Activated effector memory CD4-positive, alpha-beta T cell treated with Interleukin-2 at 50 U/mL for 16 hours (primary cell): ENCODE data around the gene NAA60.

ENCODE experiments used
- DNase-seq: peaks from one replicate; pipeline ENCODE4 v3.0.0-alpha.2; 2020

Gene NAA60

DNA sequence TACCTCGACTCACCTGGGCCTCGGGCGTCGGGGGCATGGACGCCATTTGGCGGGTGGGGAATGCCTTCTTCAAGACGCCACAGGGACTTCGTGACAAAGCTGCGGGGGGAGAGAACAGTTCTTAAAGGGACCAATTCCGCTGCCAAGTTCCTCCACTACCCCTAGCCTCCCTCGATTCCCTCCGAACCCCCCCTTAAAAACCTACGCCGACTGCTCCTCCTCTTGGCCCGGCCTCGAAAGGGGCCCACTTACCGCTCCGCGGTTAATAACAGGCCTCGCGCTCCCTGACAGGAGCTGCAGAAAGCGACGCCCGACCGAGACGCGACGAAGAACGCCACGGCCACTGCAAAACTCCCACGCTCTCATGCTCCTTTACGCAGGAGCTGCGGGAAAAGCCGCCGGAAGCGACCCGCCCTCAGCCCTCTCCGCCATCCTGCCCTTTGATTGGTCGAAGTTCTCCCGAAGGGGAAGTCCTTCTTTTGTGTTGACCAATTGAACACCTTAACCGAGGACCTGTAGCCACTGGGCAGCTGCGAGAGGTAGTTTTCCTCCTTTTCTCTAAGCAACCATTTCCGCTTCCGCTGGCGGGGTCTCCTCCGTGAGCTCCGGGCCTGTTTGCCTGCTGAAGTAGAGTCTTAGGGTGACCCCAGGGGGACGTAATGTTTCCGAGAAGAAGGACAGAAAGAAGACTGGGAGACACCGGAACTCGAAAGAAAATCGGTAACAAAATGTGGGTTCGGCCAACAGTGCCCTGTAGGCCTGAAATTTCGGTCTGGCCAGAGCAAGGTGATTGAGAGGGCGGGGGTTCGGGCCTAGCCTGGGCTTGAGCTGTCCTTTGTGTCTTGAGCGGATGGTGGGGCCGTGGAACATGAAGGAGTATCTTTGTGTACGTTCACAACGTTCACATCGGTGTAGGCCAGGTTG lies at the start of gene NAA60, which contains the start of gene ZNF597:
TSS of gene NAA60 (plus strand) at position 573 of the 924 bp plus-strand sequence. CDS start 32,548 bp downstream, outside the sequence.
TSS of gene ZNF597 (minus strand) at position 397 of the 924 bp plus-strand sequence. CDS start at position 46, 351 bp downstream.
- peak; percentile 68 for DNase-seq

GRCh38 chr16:3400446-3400778 lies 43.1 kb upstream of the NAA60 start:
- no peak for DNase-seq

- DNase-seq: peak; percentile 98
Observed at GRCh38 chr16:3400779-3401688, 42.4 kb upstream of the NAA60 start, which contains the start of the genes ZNF174 and ZSCAN32. ZNF174 (plus strand) TSS chr16:3401215; CDS start chr16:3402005, 790 bp downstream. ZSCAN32 (minus strand) TSS chr16:3401004; CDS start chr16:3397557, 3,447 bp downstream.

DNA sequence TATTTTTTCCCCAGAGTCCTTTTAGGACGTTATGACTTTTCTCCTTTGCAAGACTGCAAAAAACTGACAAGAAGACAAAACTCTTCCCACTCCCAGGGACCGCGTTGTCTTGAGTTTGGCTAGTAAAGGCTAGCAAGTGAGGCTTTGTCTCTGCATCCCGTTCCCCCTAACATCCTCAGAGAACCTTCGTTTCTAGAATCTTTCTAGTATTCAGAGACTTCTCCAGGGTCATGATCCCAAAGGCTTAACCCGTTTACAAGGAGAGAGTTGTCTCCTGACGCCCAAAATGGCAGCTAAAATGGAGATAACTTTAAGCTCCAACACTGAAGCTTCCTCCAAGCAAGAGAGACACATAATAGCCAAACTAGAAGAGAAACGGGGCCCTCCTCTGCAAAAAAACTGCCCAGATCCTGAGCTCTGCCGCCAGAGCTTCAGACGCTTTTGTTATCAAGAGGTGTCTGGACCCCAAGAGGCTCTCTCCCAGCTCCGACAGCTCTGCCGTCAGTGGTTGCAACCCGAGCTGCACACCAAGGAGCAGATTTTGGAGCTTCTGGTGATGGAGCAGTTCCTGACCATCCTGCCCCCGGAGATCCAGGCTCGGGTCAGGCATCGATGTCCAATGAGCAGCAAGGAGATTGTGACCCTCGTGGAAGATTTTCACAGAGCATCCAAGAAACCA lies 41.6 kb upstream of the NAA60 start:
- DNase-seq: no peak

GRCh38 chr16:3408561-3409197 lies 34.8 kb upstream of the NAA60 start:
- no peak for DNase-seq

GRCh38 chr16:3413730-3414379 lies 29.6 kb upstream of the NAA60 start:
- no peak for DNase-seq

DNA sequence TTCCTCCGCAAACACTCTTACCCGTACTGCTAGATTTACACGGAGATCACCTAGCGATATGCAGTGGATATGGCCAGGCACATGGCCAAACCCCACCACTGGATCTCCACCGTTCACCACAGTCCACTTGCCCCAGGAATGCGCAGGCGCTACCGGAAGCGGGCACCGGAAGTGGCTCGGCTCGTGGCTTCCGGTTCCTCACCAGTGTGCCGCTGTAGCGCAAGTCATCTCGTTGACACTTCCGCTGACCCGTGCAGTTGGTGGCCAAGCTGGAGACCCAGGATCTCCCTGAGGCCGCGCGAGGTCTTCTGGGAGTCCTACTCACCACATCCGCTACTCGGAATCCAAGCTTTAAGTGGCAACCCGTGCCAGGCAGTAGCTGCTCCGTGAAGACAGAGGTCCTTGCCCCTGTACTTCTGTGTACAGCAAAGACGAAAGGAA lies 11.7 kb upstream of the NAA60 start:
- DNase-seq: peak; percentile 40

GRCh38 chr16:3434373-3434772 lies 9.1 kb upstream of the NAA60 start:
- DNase-seq: no peak

DNA sequence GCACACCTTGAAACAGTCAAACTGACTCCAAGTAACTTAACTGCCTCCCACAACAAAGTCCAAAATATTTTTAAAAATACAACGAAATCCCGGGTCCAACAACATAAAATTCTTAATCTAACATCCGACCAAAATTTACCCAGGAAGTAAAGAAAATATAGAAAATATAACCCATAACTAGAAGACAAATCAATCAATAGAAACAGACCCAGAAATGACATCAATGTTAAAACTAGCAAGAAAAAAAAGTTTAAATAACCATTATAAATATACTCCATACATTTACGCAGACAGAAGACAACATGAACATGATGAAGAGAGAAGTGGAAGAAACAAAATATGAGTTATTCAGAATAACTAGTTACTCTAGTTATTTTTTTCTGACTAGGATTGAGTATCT lies 3.8 kb upstream of the NAA60 start:
- no peak for DNase-seq

GRCh38 chr16:3444032-3444388 lies 530 bp downstream of the NAA60 start:
- DNase-seq: no peak

DNA sequence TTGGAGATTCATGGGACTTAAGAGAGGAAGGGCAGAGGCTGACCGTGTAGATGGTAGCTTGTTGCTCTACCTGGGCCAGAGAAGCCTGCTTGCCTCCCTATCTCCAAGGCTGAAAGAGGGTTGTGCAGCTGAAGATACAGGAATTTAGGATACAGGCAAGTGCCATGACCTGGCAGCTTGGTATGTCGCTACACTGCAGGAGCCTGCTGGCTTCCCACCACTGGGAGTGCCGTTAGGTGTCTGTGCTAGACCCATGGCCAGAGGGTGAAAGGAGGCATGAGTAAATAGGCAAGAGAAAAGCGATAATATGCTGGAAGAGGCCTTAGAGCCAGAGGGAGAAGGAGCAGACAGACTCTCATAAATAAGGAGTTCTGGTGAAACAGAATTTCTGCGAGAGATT lies 10.6 kb downstream of the NAA60 start:
- DNase-seq: no peak

DNA sequence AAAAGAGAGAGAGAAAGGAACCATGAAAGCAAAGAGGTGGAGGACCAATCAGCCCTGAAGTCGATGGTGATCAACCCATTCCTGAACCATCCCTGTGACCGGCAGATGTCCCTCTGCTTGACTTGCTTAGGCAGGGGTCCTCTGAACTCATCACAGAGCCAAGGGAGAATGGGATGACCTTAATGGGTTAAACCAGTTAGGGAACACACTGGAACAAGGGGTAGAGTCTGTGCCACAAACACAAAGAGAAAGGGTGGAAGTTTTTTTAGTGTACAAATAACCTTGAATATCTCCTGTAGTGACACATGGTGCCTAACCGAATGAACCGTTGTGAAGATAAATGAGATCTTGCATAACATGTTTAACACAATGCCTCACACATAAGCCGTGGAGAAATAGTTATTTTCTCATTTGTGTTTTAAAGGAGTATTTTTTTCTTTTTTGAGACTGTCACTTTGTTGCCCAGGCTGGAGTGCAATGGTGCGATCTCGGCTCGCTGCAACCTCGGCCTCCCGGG lies 11.2 kb downstream of the NAA60 start:
- DNase-seq: no peak

DNA sequence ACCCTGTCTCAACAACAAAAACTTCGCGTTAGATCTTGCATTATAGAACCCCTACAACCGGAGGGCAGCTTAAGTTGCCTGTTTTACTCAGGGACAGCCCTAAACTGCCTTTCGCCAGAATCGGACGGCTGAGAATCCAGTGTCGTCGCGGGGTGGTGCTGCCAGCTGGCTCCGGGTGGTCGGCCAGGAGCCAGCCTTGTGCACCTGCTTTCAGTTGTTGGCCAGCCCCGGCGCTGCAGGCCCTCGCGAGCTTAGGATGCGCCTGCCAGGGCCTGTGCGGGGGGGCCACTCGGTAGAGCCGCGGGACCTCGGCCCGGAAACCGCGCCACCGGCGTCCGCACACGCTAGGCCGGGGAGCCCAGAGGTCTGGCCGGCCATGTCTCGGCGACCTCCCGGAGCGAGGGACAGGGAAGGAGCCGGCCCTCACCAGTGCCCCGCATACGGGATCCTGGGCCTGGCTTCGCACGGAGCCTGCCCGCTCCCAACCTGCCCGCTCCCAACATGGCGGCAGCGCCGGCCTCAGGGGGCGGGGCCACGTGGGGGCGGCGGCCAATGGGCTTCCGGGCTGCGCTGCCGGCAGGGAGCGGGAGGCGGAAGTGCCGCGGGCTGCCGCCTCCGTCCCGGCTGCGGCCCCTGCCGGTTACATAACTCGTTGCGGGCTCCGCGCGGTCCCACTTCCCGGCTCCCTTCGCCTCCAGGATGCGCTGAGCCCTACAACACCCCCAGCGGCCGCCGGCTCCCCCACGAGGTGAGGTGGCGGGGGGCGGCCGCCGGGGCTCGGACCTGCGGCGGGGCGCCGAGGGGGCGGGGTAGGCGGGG lies 14.2 kb downstream of the NAA60 start:
- peak; percentile 84 for DNase-seq

DNA sequence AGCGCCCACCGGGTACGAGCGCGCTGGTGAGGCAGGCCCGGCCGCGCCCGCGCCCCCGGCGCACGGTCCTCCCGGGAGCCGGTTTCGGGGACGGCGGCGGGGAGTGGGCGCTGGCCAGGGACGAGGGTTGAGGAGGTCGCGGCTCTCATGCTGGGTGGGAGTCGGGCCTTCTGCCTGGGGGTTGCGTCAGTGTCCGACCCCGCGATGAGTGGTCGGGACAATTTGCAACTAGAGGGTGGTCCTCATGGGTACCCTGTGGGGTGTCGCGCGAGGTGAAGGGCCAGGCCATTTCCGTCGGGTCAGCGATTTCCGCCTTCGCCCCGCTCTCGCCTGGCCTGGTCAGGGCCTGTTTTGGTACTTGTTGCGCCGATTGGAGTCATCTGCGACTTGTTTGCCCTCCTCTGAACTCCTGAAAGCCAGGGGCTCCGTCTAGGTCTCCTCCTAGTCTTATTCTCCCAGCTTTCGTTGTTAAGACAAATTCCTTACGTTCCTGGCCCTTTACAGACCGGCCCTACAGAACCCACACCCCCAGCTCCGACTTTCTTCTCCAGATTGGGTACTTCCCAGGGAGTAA lies 14.9 kb downstream of the NAA60 start:
- DNase-seq: no peak

GRCh38 chr16:3458852-3459361 lies 15.4 kb downstream of the NAA60 start:
- no peak for DNase-seq

DNA sequence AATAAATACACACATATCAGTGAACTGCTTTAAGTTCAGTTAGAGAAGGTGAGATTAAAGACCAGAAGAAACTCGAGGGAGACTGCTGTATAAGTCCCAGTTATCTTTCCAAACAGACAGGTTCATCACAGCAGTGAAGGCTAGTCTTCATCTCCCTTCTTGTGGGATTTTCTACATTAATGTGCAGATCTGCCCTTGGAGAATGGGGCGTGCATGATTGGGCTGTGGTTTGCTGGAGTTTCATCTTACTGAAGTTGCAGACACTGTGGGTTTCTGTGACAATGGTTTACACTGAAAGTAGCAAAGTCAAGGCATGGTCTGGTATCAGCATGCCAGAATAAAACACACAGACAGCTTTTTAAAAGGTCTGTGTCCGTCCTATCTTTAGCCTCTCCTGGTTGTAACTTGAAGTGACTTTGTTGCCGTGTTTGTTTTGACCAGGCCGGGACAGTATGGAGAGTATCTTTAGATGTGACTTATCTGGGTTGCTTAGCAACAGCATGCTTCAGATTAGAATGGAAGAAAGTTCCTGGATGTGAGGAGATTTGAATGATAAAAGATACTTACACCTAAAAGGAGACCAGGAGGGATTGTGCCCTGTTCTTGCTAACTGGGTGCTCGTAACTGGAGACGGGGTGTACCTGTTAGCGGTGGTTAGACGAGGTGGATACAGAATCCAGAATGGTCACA lies 16.1 kb downstream of the NAA60 start:
- no peak for DNase-seq

- no peak for DNase-seq
Observed at GRCh38 chr16:3460121-3460520, 16.6 kb downstream of the NAA60 start.

DNA sequence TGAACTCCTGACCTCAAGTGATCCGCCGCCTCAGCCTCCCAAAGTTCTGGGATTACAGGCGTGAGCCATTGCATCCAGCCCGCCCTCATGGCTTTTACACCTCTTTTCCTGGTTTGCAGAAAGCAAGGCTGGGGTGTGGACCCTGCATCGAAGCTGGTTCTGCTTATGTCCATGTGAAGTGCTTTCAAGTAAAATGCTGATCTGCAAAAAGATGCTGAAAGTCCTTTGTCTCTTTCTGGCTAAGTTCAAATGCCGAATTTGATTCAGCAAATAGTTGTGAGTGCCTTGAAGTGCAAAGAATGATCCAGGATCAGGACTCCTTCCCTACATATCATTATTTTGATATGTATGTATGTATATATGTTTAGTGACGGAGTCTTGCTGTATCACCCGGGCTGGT lies 17.1 kb downstream of the NAA60 start:
- DNase-seq: no peak

GRCh38 chr16:3461151-3461550 lies 17.7 kb downstream of the NAA60 start:
- DNase-seq: no peak
